ENCODE data around the gene ADGRF4.

DNA sequence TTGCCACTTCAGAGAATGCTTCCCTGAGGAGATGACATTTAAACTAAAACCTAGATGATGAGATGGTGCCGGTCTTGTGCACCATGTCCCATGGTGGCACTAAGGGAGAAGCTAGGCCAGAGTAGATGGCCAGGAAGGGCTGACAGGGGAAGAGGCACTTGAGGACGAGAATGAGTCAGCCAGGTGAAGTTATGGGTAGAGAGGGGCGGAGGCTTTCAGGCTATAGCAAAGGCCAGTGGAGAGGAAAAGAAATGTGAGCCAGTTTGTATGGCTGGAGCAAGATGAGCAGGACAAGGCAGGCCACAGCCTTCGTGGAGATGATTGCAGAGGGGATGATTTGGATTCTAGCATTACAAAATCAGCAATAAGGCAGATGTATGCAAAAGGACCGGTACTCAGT is 44.7 kb upstream of the ADGRF4 start:
- TF ChIP-seq POLR2A (IDR thresholded peaks at IDR 0.05; ENCODE audit: low read depth, low read length), result no peak
- no peak for TF ChIP-seq POLR2AphosphoS5 (IDR thresholded peaks at IDR 0.05; ENCODE audit: low read depth, low read length)
- TF ChIP-seq TAF1 (IDR thresholded peaks at IDR 0.05; ENCODE audit: borderline replicate concordance, low read depth, low read length), result no peak

Measured in GM12892 (cell line).